ES-I3 (cell line): ENCODE measurements around the gene NUDT4.

ENCODE experiments used
- H3K36me3 ChIP-seq: 2 replicates; pipeline ENCODE4 v1.6.1; 2013; ENCODE audit warnings: mild to moderate bottlenecking, low read length, control low read depth, moderate library complexity; ENCODE audit not compliant: insufficient read depth
- H3K4me1 ChIP-seq: 2 replicates; pipeline ENCODE4 v1.6.1; 2013; ENCODE audit warnings: mild to moderate bottlenecking, control low read depth, low read length; ENCODE audit not compliant: insufficient read depth
- H3K9ac ChIP-seq: 2 replicates; pipeline ENCODE4 v1.6.1; 2013; ENCODE audit warnings: low read depth, mild to moderate bottlenecking, low read length, moderate library complexity
- H3K9me3 ChIP-seq: 2 replicates; pipeline ENCODE4 v1.6.1; 2013; ENCODE audit warnings: mild to moderate bottlenecking, low read length, moderate library complexity; ENCODE audit not compliant: control insufficient read depth, insufficient read depth

Gene NUDT4

GRCh38 chr12:93441617-93442410, 64.1 kb downstream of the NUDT4 start, which contains the start of gene UBE2N:
Gene UBE2N (minus strand): TSS chr12:93441947. CDS start chr12:93441884, 63 bp downstream.
- H3K9ac ChIP-seq: peak within 1 kb of the TSS; percentile 96
- peaks cover 8% of the 10 kb centered on the region; the same call in 1 of the 2 replicates for H3K4me1 ChIP-seq
- H3K36me3 ChIP-seq: no peaks in the 10 kb centered on the region
- H3K9me3 ChIP-seq: no peaks in the 10 kb centered on the region

GRCh38 chr12:93442411-93443340, 65.0 kb downstream of the NUDT4 start:
- H3K9ac ChIP-seq: peak overlapping the region; percentile 96
- no peaks in the 10 kb centered on the region for H3K9me3 ChIP-seq
- peaks cover 8% of the 10 kb centered on the region; the same call in 1 of the 2 replicates for H3K4me1 ChIP-seq
- no peaks in the 10 kb centered on the region for H3K36me3 ChIP-seq

- no peak overlapping the region for H3K9ac ChIP-seq
- peaks cover 8% of the 10 kb centered on the region; the same call in 1 of the 2 replicates for H3K4me1 ChIP-seq
- no peaks in the 10 kb centered on the region for H3K36me3 ChIP-seq
- H3K9me3 ChIP-seq: no peaks in the 10 kb centered on the region
Measured at GRCh38 chr12:93443576-93443975, 65.9 kb downstream of the NUDT4 start.

- Histone ChIP-seq H3K4me1 (peaks cover 8% of the 10 kb centered on the region; the same call in 1 of the 2 replicates), H3K9ac (no peak overlapping the region), H3K9me3 (peaks cover 12% of the 10 kb centered on the region), H3K36me3 (no peaks in the 10 kb centered on the region)
Measured at GRCh38 chr12:93447555-93448290, 70.0 kb downstream of the NUDT4 start.

GRCh38 chr12:93448796-93449195, 71.1 kb downstream of the NUDT4 start:
- peaks cover 12% of the 10 kb centered on the region for H3K9me3 ChIP-seq
- H3K36me3 ChIP-seq: no peaks in the 10 kb centered on the region
- H3K4me1 ChIP-seq: peaks cover 7% of the 10 kb centered on the region; the same call in 1 of the 2 replicates
- H3K9ac ChIP-seq: no peak overlapping the region

GRCh38 chr12:93449277-93449676, 71.6 kb downstream of the NUDT4 start:
- no peaks in the 10 kb centered on the region for H3K36me3 ChIP-seq
- H3K9ac ChIP-seq: no peak overlapping the region
- H3K4me1 ChIP-seq: peaks cover 7% of the 10 kb centered on the region; the same call in 1 of the 2 replicates
- H3K9me3 ChIP-seq: peaks cover 12% of the 10 kb centered on the region

GRCh38 chr12:93451423-93452158, 73.9 kb downstream of the NUDT4 start:
- no peaks in the 10 kb centered on the region for H3K36me3 ChIP-seq
- H3K4me1 ChIP-seq: peaks cover 7% of the 10 kb centered on the region; the same call in 1 of the 2 replicates
- H3K9me3 ChIP-seq: peaks cover 12% of the 10 kb centered on the region
- H3K9ac ChIP-seq: no peak overlapping the region

- Histone ChIP-seq H3K36me3 (no peaks in the 10 kb centered on the region), H3K4me1 (peaks cover 7% of the 10 kb centered on the region; the same call in 1 of the 2 replicates), H3K9ac (no peak overlapping the region), H3K9me3 (peaks cover 12% of the 10 kb centered on the region)
Measured at GRCh38 chr12:93453633-93454032, 75.9 kb downstream of the NUDT4 start.

- Histone ChIP-seq H3K9me3 (peaks cover 7% of the 10 kb centered on the region), H3K36me3 (no peaks in the 10 kb centered on the region), H3K4me1 (peaks cover 7% of the 10 kb centered on the region; the same call in 1 of the 2 replicates), H3K9ac (no peak overlapping the region)
Measured at GRCh38 chr12:93456077-93456476, 78.4 kb downstream of the NUDT4 start.
